ACC112 (cell line): ENCODE measurements around the gene KHSRP.

ENCODE experiments used
- H2AFZ ChIP-seq: fragments of 200-600 bp; sonication (generic); one replicate; pipeline ENCODE4 v1.6.0; 2017; ENCODE audit warnings: antibody characterized with exemption, low read length; ENCODE audit not compliant: unreplicated experiment
- H3K27ac ChIP-seq: fragments of 200-600 bp; sonication (generic); 2 replicates; pipeline ENCODE4 v1.5.1; 2014; ENCODE audit warnings: low read depth, mild to moderate bottlenecking, antibody characterized with exemption, low read length, moderate library complexity
- H3K27me3 ChIP-seq: fragments of 200-600 bp; sonication (generic); 2 replicates; pipeline ENCODE4 v1.6.1; 2014; ENCODE audit warnings: mild to moderate bottlenecking, antibody characterized with exemption, low read length, moderate library complexity, mixed read lengths; ENCODE audit not compliant: insufficient read depth
- H3K36me3 ChIP-seq: fragments of 200-600 bp; sonication (generic); 2 replicates; pipeline ENCODE4 v1.6.1; 2016; ENCODE audit warnings: mild to moderate bottlenecking, antibody characterized with exemption, low read length, moderate library complexity, mixed read lengths; ENCODE audit not compliant: insufficient read depth
- H3K4me1 ChIP-seq: fragments of 200-600 bp; sonication (generic); one replicate; pipeline ENCODE4 v1.6.1; 2016; ENCODE audit warnings: low read length, mixed read lengths; ENCODE audit not compliant: insufficient read depth, unreplicated experiment, control insufficient read depth
- H3K4me3 ChIP-seq: fragments of 200-600 bp; sonication (generic); 2 replicates; pipeline ENCODE4 v1.5.1; 2014; ENCODE audit warnings: mild to moderate bottlenecking, low read depth, low read length
- H3K79me2 ChIP-seq: fragments of 200-600 bp; sonication (generic); one replicate; pipeline ENCODE4 v1.6.0; 2016; ENCODE audit warnings: low read length; ENCODE audit not compliant: control insufficient read depth, unreplicated experiment, insufficient read depth

The KHSRP gene

GRCh38 chr19:6451583-6452222 is 27.1 kb upstream of the KHSRP start:
- Histone ChIP-seq H3K27me3 (no peaks in the 10 kb centered on the region), H3K4me1 (no peaks in the 10 kb centered on the region), H3K79me2 (no peaks in the 10 kb centered on the region), H3K27ac (no peak overlapping the region), H2AFZ (no peak overlapping the region), H3K36me3 (no peaks in the 10 kb centered on the region), H3K4me3 (no peak overlapping the region)

DNA sequence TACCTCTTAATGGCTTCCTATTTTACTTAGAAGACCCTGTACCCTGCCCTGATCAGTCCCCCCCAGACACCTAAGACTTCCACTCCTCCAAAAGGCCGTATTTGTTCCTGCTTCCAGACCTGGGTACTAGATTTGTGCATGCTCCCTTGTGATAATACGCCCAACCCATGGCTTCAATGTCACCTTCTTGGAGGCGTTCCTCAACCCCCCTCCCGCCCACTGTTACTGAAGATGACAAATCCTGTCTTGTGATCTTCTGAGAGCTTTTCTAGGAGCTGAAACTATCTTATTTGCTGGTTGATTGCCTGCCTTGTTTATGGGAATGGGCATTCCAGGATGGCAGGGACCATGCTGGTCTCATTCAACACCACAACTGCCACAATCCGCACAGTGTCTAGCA is 25.6 kb upstream of the KHSRP start:
- H3K4me3 ChIP-seq, result no peak overlapping the region
- H3K79me2 ChIP-seq, result no peaks in the 10 kb centered on the region
- no peak overlapping the region for H2AFZ ChIP-seq
- no peaks in the 10 kb centered on the region for H3K27me3 ChIP-seq
- no peaks in the 10 kb centered on the region for H3K4me1 ChIP-seq
- no peak overlapping the region for H3K27ac ChIP-seq
- no peaks in the 10 kb centered on the region for H3K36me3 ChIP-seq

DNA sequence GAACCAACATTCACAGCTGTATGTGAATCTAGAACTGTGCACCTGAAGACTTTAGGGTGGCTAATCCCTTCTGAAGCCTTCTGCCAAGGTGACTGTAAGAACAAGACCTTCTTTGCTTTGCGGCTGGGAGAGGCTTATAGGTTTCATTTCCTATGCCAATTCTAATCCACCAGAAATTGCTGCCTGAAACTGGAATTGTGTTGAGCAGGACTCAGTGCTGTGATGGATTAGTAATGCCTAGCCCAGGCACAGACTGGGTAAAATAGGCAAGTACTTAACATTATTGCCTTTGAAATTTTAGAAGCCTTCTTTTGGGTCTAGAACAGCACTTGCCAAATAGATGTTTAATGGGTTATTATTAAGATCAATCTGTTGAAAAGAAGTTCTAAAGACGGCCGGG is 23.4 kb upstream of the KHSRP start:
- Histone ChIP-seq H3K4me1 (no peaks in the 10 kb centered on the region), H3K4me3 (no peak overlapping the region), H3K36me3 (no peaks in the 10 kb centered on the region), H2AFZ (no peak overlapping the region), H3K27ac (no peak overlapping the region), H3K27me3 (no peaks in the 10 kb centered on the region), H3K79me2 (no peaks in the 10 kb centered on the region)

- Histone ChIP-seq H3K4me1 (no peaks in the 10 kb centered on the region), H3K4me3 (no peak overlapping the region), H3K79me2 (no peaks in the 10 kb centered on the region), H3K27me3 (no peaks in the 10 kb centered on the region), H3K27ac (no peak overlapping the region), H3K36me3 (no peaks in the 10 kb centered on the region), H2AFZ (no peak overlapping the region)
Measured at GRCh38 chr19:6446452-6446851, 21.8 kb upstream of the KHSRP start.

GRCh38 chr19:6443986-6444385 is 19.4 kb upstream of the KHSRP start:
- H3K4me1 ChIP-seq, result no peaks in the 10 kb centered on the region
- no peaks in the 10 kb centered on the region for H3K36me3 ChIP-seq
- no peak overlapping the region for H3K27ac ChIP-seq
- no peaks in the 10 kb centered on the region for H3K79me2 ChIP-seq
- no peak overlapping the region for H3K4me3 ChIP-seq
- H3K27me3 ChIP-seq, result no peaks in the 10 kb centered on the region
- no peak overlapping the region for H2AFZ ChIP-seq

- H3K79me2 ChIP-seq, result no peaks in the 10 kb centered on the region
- H2AFZ ChIP-seq, result no peak overlapping the region
- no peak overlapping the region for H3K27ac ChIP-seq
- H3K36me3 ChIP-seq, result no peaks in the 10 kb centered on the region
- H3K27me3 ChIP-seq, result no peaks in the 10 kb centered on the region
- no peak overlapping the region for H3K4me3 ChIP-seq
- H3K4me1 ChIP-seq, result no peaks in the 10 kb centered on the region
Measured at GRCh38 chr19:6442087-6442688, 17.6 kb upstream of the KHSRP start.

DNA sequence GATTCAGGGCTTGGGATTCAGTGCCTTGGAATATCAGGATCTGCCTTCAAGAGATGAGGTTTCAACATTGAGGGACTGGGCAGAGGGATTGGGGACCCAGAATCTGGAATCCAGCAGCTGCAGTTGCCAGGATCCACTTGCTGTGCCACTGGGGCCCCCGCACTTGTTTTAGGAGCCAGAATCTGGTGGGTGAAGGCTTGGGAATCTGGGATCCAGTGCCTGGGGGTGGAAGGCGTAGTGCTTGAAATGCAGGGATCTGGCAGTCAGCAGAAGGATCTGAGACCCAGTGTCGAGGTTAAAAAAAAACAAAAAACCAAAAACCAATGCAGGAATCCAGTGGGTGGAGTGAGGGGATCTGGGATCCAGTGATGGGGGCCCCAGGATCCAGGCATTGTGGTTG is 16.3 kb upstream of the KHSRP start:
- no peak overlapping the region for H3K4me3 ChIP-seq
- H3K79me2 ChIP-seq, result no peaks in the 10 kb centered on the region
- H3K36me3 ChIP-seq, result no peaks in the 10 kb centered on the region
- no peak overlapping the region for H2AFZ ChIP-seq
- H3K27ac ChIP-seq, result no peak overlapping the region
- no peaks in the 10 kb centered on the region for H3K27me3 ChIP-seq
- H3K4me1 ChIP-seq, result no peaks in the 10 kb centered on the region

- no peaks in the 10 kb centered on the region for H3K36me3 ChIP-seq
- no peak overlapping the region for H3K4me3 ChIP-seq
- H3K27ac ChIP-seq, result no peak overlapping the region
- no peaks in the 10 kb centered on the region for H3K4me1 ChIP-seq
- H3K79me2 ChIP-seq, result no peaks in the 10 kb centered on the region
- H2AFZ ChIP-seq, result no peak overlapping the region
- H3K27me3 ChIP-seq, result no peaks in the 10 kb centered on the region
Measured at GRCh38 chr19:6439743-6440142, 15.1 kb upstream of the KHSRP start.

- Histone ChIP-seq H3K27me3 (no peaks in the 10 kb centered on the region), H3K4me1 (no peaks in the 10 kb centered on the region), H3K27ac (no peak within 1 kb of the TSS), H3K36me3 (no peaks in the 10 kb centered on the region), H3K79me2 (no peaks in the 10 kb centered on the region), H3K4me3 (no peak within 1 kb of the TSS), H2AFZ (no peak within 1 kb of the TSS)
Measured at GRCh38 chr19:6433663-6434062, 9.1 kb upstream of the KHSRP start, which contains the start of gene SLC25A41. SLC25A41 (minus strand) TSS chr19:6433763; CDS start chr19:6433693, 70 bp downstream.

DNA sequence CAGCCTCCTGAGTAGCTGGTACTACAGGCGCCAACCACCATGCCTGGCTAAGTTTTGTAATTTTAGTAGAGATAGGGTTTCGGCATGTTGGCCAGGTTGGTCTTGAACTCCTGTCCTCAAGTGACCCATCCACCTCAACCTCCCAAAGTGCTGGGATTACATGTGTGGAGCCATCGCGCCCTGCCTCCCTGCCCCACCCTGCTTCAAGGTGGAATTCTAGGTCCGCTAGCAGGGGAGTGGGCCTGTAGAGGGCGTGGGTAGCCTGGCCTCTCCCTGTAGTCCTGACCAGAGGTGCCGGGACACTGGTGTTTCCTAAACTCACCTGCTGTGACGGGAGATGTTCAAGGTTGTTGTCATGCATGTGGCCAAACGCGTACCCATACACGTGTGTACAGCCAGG is 8.6 kb upstream of the KHSRP start:
- no peak overlapping the region for H2AFZ ChIP-seq

GRCh38 chr19:6431891-6432290 is 7.3 kb upstream of the KHSRP start:
- no peaks in the 10 kb centered on the region for H3K36me3 ChIP-seq
- no peak overlapping the region for H3K27ac ChIP-seq
- no peaks in the 10 kb centered on the region for H3K27me3 ChIP-seq
- H3K4me1 ChIP-seq, result no peaks in the 10 kb centered on the region
- no peaks in the 10 kb centered on the region for H3K79me2 ChIP-seq
- no peak overlapping the region for H2AFZ ChIP-seq
- H3K4me3 ChIP-seq, result no peak overlapping the region

More for the DNA sequence above, 8.6 kb upstream of the KHSRP start:
- H3K4me3 ChIP-seq, result no peak overlapping the region
- H3K36me3 ChIP-seq, result no peaks in the 10 kb centered on the region
- no peak overlapping the region for H3K27ac ChIP-seq
- no peaks in the 10 kb centered on the region for H3K27me3 ChIP-seq
- no peaks in the 10 kb centered on the region for H3K79me2 ChIP-seq
- H3K4me1 ChIP-seq, result no peaks in the 10 kb centered on the region
